ENCODE measurements around the gene FBXW2. TPM values are rescaled to one million over a fixed set of nuclear protein-coding genes. Genes with fewer than 3 reads are reported as not detected.

FBXW2 gene
- total and polyA plus RNA-seq, 2 donors (not counting 3 experiments of a cell fraction or from before 2014, with no cell fraction given): 32.5 to 70.2 TPM

- no peaks in the 10 kb centered on the region for H3K9me1 ChIP-seq (replicated peaks; ENCODE audit: control insufficient read depth, extremely low read depth, insufficient read depth, low read length)
- no peaks in the 10 kb centered on the region for H3K27me3 ChIP-seq (ENCODE audit: control insufficient read depth in 2 of 2, insufficient read depth in 2 of 2, low read length in 2 of 2)
- no peaks in the 10 kb centered on the region for H3K79me2 ChIP-seq (ENCODE audit: control insufficient read depth, insufficient read depth, low read length)
- H3K36me3 ChIP-seq (ENCODE audit: control insufficient read depth in 2 of 2, extremely low read depth in 1 of 2, insufficient read depth in 2 of 2, low read length in 2 of 2): no peaks in the 10 kb centered on the region
- H3K9ac ChIP-seq (replicated peaks; ENCODE audit: extremely low read depth, insufficient read depth, low read length): no peak overlapping the region
- H3K4me3 ChIP-seq (replicated peaks in 1 of 3; ENCODE audit: insufficient read depth in 1 of 3, low read depth in 1 of 3, low read length in 3 of 3): no peak overlapping the region
- no TSS peak for BruUV-seq (replicated peaks)
- H4K20me1 ChIP-seq (replicated peaks; ENCODE audit: control insufficient read depth, extremely low read depth, insufficient read depth, low read length): no peaks in the 10 kb centered on the region
- DNase-seq (ENCODE audit: low read depth, low spot score) (no peak), FAIRE-seq (no peak)
- no peaks in the 10 kb centered on the region for H3K9me3 ChIP-seq (replicated peaks; ENCODE audit: control insufficient read depth, insufficient read depth, low read length)
- ChIA-PET CTCF (no interaction called here), POLR2A (no interaction called here)
- H3K4me1 ChIP-seq (ENCODE audit: control insufficient read depth, extremely low read depth, insufficient read depth, low read length): peaks cover 2% of the 10 kb centered on the region
- no peak overlapping the region for H3K27ac ChIP-seq (ENCODE audit: insufficient read depth, low read depth, low read length)
- intact Hi-C loops (cut with micrococcal nuclease) (no loop called here), dilution Hi-C loops (cut with MboI; ENCODE audit: extremely low pct_ligation_motif_present, low sequenced_read_pairs) (no loop called here)
- H2AFZ ChIP-seq (ENCODE audit: low read depth, low read length): no peak overlapping the region
- TF ChIP-seq GATA2 (IDR thresholded peaks at IDR 0.05; ENCODE audit: insufficient read depth, insufficient read length, low read depth, low read length) (no peak), MAX (IDR thresholded peaks at IDR 0.05; ENCODE audit: insufficient read depth, insufficient read length) (no peak), MYC (IDR thresholded peaks at IDR 0.05; ENCODE audit: low read depth, low read length) (no peak), FOS (IDR thresholded peaks at IDR 0.05; ENCODE audit: borderline replicate concordance, insufficient read depth, low read length) (no peak), CTCF (IDR thresholded peaks at IDR 0.05; ENCODE audit: extremely low read depth in 1 of 2, insufficient read depth in 1 of 2, low read depth in 1 of 2, low read length in 2 of 2) (no peak), POLR2AphosphoS5 (IDR thresholded peaks at IDR 0.05; ENCODE audit: insufficient read depth, low read depth, low read length) (no peak), JUN (IDR thresholded peaks at IDR 0.05; ENCODE audit: borderline replicate concordance, insufficient read depth, insufficient read length, low read depth) (no peak), POLR2A (IDR thresholded peaks at IDR 0.05; ENCODE audit: low read depth, low read length) (no peak), EZH2 (IDR thresholded peaks at IDR 0.05; ENCODE audit: borderline replicate concordance, low read depth, low read length, severe bottlenecking) (no peak)
- H3K4me2 ChIP-seq (ENCODE audit: insufficient read depth, low read length): no peak overlapping the region
Observed at GRCh38 chr9:120720404-120720803, 72.8 kb downstream of the FBXW2 start.
